HUDEP-2 (cell line): Measurements from ENCODE around the gene CFAP61.

ENCODE experiments used
- DNase-seq, 76 experiments: peaks; one replicate each; lab custom pipeline; 2025; ENCODE audit not compliant: unreplicated experiment in 76 of 76; lab: John Stamatoyannopoulos, UW

CFAP61 gene

DNA sequence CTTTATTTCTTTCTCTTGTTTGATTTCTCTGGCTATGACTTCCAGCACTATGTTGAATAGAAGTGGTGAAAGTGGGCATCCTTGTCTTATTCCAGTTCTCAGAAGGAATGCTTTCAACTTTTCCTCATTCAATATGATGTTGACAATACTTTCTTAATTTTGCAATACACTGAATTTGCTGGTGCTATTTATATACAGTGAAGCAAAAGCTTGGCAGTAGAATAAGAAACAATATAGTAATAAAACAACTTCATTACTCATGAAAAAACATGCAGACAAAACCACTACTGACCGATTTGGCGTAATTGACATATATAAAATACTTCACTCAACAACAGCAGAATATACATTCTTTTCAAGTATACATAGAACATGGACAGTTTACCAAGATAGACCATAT lies 96.4 kb downstream of the CFAP61 start:
- no peak for DNase-seq

GRCh38 chr20:20150241-20150640 lies 97.9 kb downstream of the CFAP61 start:
- no peak for DNase-seq

GRCh38 chr20:20160520-20160919 lies 108.2 kb downstream of the CFAP61 start:
- no peak for DNase-seq

DNA sequence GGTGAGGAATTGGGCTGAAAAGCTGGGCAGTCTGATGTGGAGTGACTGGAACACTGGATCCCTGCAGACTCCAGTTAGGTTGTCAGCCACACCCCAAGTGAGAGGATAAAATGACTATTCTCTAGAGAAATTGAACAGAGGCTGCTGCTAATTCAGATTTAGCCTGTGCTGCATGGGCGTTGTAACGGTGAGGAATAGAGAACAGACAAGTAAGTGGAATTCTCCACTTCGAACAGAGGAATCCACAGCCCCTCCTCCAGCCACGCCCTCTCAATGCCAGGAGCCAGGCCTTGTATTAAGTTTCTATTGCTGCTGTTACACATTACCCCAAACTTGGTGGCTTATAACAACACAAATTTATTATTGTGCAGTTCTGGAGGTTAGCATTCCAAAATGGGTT lies 109.3 kb downstream of the CFAP61 start:
- DNase-seq = no peak

- DNase-seq = no peak
These were observed 115.4 kb downstream of the CFAP61 start for GRCh38 chr20:20167698-20168097.

DNA sequence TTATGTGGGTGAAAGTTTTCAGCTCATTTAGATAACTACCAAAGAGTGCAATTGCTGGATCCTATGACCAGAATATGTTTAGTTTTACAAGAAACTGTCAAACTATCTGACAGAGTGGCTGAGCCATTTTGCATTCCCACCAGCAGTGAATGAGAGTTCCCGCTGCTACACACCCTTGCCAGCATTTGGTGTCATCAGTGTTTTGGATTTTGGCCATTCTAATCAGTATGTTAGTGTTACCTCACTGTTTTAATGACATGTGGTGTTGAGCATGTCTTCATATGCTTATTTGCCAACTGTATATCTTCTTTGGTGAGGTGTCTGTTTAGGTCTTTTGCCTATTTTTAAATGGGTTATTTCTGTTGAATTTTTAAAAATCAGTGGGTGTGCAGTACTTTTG lies 120.9 kb downstream of the CFAP61 start:
- no peak for DNase-seq

GRCh38 chr20:20174089-20174835 lies 121.9 kb downstream of the CFAP61 start:
- DNase-seq = no peak

GRCh38 chr20:20181322-20181721 lies 129.0 kb downstream of the CFAP61 start:
- no peak for DNase-seq

DNA sequence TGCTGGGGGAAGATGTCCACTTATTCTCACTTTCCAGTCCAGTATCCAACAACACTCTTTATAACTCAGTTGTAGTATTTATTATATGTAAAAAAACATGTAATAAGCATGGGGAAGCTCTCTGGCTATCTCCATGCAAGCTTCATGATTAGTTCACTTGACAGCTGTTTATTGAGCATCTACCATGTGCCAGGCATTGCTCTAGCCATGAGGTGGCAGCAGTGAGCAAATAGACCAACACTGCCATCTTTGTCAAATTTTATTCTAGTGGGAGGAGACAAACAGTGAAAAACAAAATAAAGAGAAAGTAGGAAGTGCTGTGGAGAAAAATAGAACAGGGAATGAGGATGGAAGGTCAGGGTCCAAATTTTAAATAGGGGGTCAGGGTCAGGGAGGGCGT lies 131.8 kb downstream of the CFAP61 start:
- DNase-seq = peak in 10 of 76 experiments; percentile 0 to 17 (median 2)

- no peak for DNase-seq
These were observed 132.4 kb downstream of the CFAP61 start for GRCh38 chr20:20184706-20185105.

- no peak for DNase-seq
These were observed 136.3 kb downstream of the CFAP61 start for GRCh38 chr20:20188647-20189046.

DNA sequence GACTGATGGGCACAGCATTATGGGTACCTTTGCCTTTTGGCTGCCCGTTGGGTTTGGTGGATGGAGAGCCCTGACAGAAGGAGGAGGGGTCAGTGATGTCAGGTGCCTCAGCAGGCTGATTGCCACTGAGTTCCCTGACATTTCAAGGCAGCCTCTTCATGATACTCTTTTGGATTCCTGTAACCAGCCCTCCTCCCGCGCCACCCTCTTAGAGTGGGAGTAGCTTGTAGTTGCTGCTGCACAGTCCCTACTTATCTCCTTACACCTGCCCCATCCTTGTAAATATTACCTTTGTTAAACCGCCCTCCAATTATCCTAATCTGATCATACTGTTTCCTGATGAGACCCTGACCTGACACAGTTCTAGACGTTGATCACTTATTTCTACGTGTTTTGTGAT lies 140.0 kb downstream of the CFAP61 start:
- DNase-seq = no peak

GRCh38 chr20:20195021-20195705 lies 142.8 kb downstream of the CFAP61 start:
- no peak for DNase-seq

- no peak for DNase-seq
These were observed 144.3 kb downstream of the CFAP61 start for GRCh38 chr20:20196610-20197009.

DNA sequence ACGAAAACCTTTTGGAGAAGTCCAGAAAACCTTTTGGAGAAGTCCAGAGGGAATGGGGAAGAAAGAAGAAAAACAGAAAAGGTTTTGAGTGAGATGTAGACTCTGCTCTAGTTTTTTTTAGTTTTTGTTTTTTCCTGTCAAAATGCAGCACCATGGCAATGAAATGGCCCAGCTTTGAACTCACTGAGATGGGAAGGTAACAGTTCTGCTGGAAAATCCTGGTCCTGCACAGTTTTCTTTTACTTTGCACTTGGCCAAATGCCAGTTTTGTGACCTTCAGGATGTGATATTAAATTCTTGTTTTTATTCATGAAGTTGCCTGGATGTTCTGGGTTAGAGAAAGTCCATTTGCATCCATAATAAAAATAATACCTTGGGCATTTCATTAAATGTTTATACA lies 145.7 kb downstream of the CFAP61 start:
- DNase-seq = no peak

GRCh38 chr20:20199361-20200160 lies 147.2 kb downstream of the CFAP61 start:
- no peak for DNase-seq

- DNase-seq = no peak
These were observed 148.8 kb downstream of the CFAP61 start for GRCh38 chr20:20201124-20201523.

DNA sequence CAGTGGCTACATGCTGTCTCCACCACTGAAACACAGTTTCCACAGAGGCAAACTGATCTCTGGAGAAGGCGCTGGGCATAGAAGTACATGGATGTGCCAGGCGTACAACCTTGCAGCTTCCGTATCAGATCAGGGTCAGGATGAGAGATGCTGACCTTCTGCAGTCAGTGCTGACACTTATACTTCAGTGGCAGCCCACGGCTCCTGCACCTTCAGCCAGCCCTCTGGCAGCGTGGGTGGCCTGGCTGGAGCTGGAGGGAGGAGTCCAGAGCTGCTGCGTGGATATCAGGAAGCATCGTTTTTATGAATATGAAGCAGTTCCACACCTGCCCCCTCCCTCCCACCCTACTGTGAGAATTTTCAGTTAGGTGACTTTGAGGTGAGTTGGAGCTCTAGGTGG lies 149.3 kb downstream of the CFAP61 start:
- no peak for DNase-seq

DNA sequence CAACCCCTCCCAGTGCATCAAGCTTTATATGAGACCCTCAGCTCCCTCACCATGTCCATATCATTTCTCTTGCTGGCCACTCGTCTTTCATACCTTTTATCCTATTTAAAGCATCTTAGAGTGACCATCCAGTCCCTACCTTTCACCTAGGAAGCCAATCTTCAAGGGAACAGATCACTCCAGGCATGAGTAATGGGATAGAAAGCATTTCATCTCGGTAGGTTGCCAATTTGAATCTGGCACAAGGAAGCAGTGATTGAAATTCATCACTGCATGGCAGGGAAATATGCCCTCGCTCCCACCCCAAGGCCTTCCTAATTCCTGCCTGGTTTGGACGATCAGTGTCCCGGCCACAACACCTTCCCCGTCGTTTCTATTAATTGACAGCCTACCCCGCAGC lies 150.4 kb downstream of the CFAP61 start:
- no peak for DNase-seq

DNA sequence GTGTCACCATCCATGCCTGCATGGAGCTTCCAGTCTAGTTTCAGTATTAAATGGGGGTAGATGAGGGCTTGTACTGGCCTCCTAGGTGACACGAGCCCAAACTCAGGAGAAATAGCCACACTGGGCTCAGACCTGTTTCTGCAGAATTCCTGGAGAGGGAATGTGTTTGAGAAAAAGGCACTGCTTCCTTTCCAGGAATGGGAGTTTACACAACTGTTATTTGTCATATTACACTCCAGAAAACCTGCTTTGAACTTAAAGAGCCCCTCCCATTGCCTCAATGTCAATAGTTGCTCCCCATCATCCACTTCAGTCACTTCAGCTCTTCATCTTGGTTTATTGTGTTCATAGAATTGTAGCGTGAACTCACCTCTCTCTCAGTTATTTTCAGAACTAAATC lies 151.5 kb downstream of the CFAP61 start:
- no peak for DNase-seq

- DNase-seq = no peak
These were observed 151.9 kb downstream of the CFAP61 start for GRCh38 chr20:20204256-20204655.
